K562 (cell line): ENCODE data around the gene RASSF7. TPM values are rescaled to one million over a fixed set of nuclear protein-coding genes. Genes with fewer than 3 reads are reported as not detected.

Experiments
- CBX1 ChIP-seq: sonication (generic); IDR thresholded peaks from 2 replicates; pipeline ENCODE4 v1.6.1; 2016; ENCODE audit warnings: antibody characterized with exemption, low read depth, mild to moderate bottlenecking
- CTBP1 ChIP-seq: fragments of 450-650 bp; IDR thresholded peaks from 2 replicates; pipeline ENCODE4 v1.6.1; 2016; ENCODE audit warnings: borderline replicate concordance
- KDM4B ChIP-seq, 2 experiments: fragments of 450-650 bp in 1 of 2; sonication (generic) in 1 of 2; IDR thresholded peaks; 2 replicates each; pipeline ENCODE4 v1.6.1; 2016 to 2017; ENCODE audit warnings: borderline replicate concordance in 2 of 2, antibody characterized with exemption in 1 of 2, low read depth in 1 of 2, mild to moderate bottlenecking in 1 of 2
- NR2C2 ChIP-seq, 2 experiments: fragments of 200-800 bp in 1 of 2; sonication (Bioruptor generic) in 1 of 2; sonication (generic) in 1 of 2; formaldehyde crosslinking in 1 of 2; IDR thresholded peaks; 2 replicates each; pipeline versions ENCODE4 v1.6.1 to v1.8.0; 2016 to 2022; ENCODE audit warnings: mild to moderate bottlenecking in 1 of 2, missing compliant biosample characterization in 1 of 2, missing genetic modification characterization in 1 of 2, missing genetic modification reagents in 1 of 2
- ZNF75A ChIP-seq: fragments of 450-650 bp; formaldehyde crosslinking; IDR thresholded peaks from 2 replicates; pipeline ENCODE4 v1.4.0; 2020; ENCODE audit warnings: mild to moderate bottlenecking
- polyA plus RNA-seq, 8 experiments: library from polyadenylated mRNA; depleted of rRNA in 4 of 8; stranded (reverse) in 5 of 8; unstranded in 3 of 8; fragments of >200 nt; fragmentation: Nextera tagmentation in 2 of 8; fragmentation: Illumina TruSeq in 1 of 8; extraction: Ambion mirVana in 2 of 8; extraction: Trizol in 1 of 8; gene quantifications; 2 replicates each; pipeline versions ENCODE4 v1.2.1 to v1.2.3, GENCODE V29; 2011 to 2014; ENCODE audit warnings: inconsistent platforms in 1 of 8, missing spikeins in 1 of 8
- total RNA-seq, 7 experiments: library from RNA; depleted of rRNA in 6 of 7; stranded (reverse); fragments of >200 nt in 6 of 7; fragmentation: Illumina TruSeq in 2 of 7; extraction: Trizol in 2 of 7; gene quantifications; 2 replicates each; pipeline versions ENCODE4 v1.2.1 to v1.2.3, GENCODE V29; 2011 to 2021; ENCODE audit warnings: low replicate concordance in 1 of 7
- TF ChIP-seq, protein P1 (sequence below): fragments of 450-650 bp; IDR thresholded peaks from 2 replicates; pipeline ENCODE4 v1.6.1; 2016; ENCODE audit warnings: mild to moderate bottlenecking, moderate library complexity

Gene RASSF7
- total and polyA plus RNA-seq, 9 of the 15 experiments (the other 6 are each of a cell fraction or from before 2014, with no cell fraction given): 0.41 to 45.2 (median 18.6) TPM

DNA sequence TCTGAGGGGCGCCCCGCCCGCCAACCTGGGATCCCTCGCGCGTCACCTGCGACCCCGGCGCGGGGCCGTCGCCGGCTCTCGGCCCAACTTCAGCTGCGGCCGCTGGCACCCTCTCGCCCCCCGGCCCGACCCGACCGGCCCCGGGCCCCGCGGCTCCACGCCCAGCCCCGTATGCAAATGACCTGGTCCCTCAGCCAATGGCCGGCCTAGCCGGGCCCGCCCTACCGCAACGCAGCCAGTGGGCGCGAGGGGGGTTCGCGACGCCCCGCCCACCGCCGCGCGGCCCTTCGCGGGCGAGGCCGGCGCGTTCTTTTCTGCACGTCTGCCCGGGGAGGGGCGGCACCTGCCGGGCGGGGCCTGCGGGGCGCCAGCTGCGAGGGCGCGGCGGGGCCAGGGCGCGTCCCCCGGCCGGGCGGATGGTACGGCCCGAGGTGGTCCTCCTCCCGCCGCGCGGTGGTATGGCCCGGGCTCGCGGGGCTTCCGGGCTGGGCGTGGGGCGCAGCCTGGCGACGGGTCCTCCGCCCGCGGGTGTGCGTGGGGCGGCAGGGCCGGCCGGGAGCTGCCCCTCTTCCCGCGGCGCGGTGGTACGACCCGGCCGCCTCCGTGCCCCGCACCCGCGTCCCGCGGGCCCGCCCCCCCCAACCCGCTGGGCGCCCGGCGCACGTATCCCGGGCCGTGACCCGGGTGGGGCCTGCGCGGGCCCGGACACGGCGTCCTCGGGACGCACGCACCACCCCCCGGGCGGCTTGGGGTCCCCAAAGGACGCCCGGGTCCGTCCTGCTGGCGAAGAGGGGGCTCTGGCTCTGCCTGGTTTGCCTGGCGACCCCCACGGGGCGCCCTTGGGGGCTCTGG, 7.8 kb downstream of the RASSF7 start (continued):
- TF ChIP-seq, protein P1, sequence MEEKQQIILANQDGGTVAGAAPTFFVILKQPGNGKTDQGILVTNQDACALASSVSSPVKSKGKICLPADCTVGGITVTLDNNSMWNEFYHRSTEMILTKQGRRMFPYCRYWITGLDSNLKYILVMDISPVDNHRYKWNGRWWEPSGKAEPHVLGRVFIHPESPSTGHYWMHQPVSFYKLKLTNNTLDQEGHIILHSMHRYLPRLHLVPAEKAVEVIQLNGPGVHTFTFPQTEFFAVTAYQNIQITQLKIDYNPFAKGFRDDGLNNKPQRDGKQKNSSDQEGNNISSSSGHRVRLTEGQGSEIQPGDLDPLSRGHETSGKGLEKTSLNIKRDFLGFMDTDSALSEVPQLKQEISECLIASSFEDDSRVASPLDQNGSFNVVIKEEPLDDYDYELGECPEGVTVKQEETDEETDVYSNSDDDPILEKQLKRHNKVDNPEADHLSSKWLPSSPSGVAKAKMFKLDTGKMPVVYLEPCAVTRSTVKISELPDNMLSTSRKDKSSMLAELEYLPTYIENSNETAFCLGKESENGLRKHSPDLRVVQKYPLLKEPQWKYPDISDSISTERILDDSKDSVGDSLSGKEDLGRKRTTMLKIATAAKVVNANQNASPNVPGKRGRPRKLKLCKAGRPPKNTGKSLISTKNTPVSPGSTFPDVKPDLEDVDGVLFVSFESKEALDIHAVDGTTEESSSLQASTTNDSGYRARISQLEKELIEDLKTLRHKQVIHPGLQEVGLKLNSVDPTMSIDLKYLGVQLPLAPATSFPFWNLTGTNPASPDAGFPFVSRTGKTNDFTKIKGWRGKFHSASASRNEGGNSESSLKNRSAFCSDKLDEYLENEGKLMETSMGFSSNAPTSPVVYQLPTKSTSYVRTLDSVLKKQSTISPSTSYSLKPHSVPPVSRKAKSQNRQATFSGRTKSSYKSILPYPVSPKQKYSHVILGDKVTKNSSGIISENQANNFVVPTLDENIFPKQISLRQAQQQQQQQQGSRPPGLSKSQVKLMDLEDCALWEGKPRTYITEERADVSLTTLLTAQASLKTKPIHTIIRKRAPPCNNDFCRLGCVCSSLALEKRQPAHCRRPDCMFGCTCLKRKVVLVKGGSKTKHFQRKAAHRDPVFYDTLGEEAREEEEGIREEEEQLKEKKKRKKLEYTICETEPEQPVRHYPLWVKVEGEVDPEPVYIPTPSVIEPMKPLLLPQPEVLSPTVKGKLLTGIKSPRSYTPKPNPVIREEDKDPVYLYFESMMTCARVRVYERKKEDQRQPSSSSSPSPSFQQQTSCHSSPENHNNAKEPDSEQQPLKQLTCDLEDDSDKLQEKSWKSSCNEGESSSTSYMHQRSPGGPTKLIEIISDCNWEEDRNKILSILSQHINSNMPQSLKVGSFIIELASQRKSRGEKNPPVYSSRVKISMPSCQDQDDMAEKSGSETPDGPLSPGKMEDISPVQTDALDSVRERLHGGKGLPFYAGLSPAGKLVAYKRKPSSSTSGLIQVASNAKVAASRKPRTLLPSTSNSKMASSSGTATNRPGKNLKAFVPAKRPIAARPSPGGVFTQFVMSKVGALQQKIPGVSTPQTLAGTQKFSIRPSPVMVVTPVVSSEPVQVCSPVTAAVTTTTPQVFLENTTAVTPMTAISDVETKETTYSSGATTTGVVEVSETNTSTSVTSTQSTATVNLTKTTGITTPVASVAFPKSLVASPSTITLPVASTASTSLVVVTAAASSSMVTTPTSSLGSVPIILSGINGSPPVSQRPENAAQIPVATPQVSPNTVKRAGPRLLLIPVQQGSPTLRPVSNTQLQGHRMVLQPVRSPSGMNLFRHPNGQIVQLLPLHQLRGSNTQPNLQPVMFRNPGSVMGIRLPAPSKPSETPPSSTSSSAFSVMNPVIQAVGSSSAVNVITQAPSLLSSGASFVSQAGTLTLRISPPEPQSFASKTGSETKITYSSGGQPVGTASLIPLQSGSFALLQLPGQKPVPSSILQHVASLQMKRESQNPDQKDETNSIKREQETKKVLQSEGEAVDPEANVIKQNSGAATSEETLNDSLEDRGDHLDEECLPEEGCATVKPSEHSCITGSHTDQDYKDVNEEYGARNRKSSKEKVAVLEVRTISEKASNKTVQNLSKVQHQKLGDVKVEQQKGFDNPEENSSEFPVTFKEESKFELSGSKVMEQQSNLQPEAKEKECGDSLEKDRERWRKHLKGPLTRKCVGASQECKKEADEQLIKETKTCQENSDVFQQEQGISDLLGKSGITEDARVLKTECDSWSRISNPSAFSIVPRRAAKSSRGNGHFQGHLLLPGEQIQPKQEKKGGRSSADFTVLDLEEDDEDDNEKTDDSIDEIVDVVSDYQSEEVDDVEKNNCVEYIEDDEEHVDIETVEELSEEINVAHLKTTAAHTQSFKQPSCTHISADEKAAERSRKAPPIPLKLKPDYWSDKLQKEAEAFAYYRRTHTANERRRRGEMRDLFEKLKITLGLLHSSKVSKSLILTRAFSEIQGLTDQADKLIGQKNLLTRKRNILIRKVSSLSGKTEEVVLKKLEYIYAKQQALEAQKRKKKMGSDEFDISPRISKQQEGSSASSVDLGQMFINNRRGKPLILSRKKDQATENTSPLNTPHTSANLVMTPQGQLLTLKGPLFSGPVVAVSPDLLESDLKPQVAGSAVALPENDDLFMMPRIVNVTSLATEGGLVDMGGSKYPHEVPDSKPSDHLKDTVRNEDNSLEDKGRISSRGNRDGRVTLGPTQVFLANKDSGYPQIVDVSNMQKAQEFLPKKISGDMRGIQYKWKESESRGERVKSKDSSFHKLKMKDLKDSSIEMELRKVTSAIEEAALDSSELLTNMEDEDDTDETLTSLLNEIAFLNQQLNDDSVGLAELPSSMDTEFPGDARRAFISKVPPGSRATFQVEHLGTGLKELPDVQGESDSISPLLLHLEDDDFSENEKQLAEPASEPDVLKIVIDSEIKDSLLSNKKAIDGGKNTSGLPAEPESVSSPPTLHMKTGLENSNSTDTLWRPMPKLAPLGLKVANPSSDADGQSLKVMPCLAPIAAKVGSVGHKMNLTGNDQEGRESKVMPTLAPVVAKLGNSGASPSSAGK: no peak
- TF ChIP-seq NR2C2 (CRISPR knock-in tag; IDR thresholded peaks at IDR 0.05) (no peak), NR2C2 (tag; IDR thresholded peaks at IDR 0.05) (peak; percentile 78), KDM4B (IDR thresholded peaks at IDR 0.05; ENCODE audit: borderline replicate concordance in 2 of 2, low read depth in 1 of 2) (no peak), CBX1 (no peak), CTBP1 (peak; percentile 96), ZNF75A (CRISPR knock-in tag) (no peak)
